Nasal cavity respiratory epithelium epithelial cell of viscerocranial mucosa (primary cell): Measurements from ENCODE around the gene AOAH. TPM values are rescaled to one million over a fixed set of nuclear protein-coding genes. Genes with fewer than 3 reads are reported as not detected.

Experiments used
- total RNA-seq: library from RNA; depleted of rRNA; stranded (reverse); fragments of >200 nt; gene quantifications from 2 replicates; pipeline ENCODE4 v1.2.3, GENCODE V29; 2014

AOAH gene, protein sequence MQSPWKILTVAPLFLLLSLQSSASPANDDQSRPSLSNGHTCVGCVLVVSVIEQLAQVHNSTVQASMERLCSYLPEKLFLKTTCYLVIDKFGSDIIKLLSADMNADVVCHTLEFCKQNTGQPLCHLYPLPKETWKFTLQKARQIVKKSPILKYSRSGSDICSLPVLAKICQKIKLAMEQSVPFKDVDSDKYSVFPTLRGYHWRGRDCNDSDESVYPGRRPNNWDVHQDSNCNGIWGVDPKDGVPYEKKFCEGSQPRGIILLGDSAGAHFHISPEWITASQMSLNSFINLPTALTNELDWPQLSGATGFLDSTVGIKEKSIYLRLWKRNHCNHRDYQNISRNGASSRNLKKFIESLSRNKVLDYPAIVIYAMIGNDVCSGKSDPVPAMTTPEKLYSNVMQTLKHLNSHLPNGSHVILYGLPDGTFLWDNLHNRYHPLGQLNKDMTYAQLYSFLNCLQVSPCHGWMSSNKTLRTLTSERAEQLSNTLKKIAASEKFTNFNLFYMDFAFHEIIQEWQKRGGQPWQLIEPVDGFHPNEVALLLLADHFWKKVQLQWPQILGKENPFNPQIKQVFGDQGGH
- not detected in 2 replicates for total RNA-seq

DNA sequence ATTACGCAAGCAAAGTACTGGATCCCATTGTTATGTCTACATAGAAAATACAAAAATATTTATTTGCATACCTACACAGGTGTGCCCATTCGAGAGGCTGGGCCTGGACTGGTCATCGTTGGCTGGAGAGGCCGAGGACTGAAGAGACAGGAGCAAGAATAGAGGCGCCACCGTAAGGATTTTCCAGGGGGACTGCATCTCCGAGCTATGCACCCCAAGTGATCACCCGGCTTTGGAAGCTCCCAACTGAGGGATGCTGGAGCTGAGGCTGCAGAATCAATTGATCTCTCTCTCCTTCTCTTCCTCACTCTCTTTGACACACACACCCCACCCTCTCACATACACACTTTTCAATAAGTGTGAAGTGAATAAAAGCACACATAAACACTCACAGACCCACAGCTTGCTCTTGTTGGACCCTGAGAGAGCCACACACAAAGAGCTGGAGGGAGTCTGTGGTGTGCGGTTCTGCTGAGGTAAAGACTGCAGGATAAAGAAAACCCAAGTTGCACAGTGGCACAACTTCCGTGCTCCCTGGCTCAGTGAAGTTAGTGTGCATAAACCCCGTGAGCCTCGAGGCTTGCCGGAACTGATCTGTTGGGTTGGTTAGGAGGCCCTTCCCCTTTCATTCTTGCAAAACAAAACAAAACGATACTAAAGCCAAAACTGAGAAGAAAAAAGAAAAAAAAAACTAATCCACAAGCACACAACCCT is at the start of gene AOAH:
TSS of gene AOAH (minus strand) at position 544 of the 714 bp plus-strand sequence. CDS start at position 198, 346 bp downstream.

